ENCODE measurements around the gene GIMAP7.

GIMAP7 gene

DNA sequence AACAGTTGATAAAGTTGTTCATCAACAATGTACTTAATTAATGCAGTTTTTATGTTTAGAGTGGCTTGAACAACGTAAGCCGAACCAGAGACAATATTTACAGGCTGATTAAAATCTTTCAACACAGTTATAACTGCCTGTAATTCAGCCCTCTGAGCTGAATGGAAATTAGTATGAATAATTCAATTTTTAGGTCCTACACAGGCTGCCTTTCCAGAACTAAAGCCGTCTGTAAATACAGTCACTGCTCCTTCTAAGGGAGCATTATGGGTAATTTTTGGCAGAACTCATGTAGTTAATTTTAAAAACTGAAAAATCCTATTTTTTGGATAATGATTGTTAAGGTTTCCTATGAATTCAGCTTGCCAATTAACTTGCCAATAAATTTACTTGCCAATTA lies 49.9 kb downstream of the GIMAP7 start:
- no peak for DNase-seq
- TF ChIP-seq, protein P1, sequence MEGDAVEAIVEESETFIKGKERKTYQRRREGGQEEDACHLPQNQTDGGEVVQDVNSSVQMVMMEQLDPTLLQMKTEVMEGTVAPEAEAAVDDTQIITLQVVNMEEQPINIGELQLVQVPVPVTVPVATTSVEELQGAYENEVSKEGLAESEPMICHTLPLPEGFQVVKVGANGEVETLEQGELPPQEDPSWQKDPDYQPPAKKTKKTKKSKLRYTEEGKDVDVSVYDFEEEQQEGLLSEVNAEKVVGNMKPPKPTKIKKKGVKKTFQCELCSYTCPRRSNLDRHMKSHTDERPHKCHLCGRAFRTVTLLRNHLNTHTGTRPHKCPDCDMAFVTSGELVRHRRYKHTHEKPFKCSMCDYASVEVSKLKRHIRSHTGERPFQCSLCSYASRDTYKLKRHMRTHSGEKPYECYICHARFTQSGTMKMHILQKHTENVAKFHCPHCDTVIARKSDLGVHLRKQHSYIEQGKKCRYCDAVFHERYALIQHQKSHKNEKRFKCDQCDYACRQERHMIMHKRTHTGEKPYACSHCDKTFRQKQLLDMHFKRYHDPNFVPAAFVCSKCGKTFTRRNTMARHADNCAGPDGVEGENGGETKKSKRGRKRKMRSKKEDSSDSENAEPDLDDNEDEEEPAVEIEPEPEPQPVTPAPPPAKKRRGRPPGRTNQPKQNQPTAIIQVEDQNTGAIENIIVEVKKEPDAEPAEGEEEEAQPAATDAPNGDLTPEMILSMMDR (IDR thresholded peaks at IDR 0.05; ENCODE audit: low read depth, low read length), result no peak
- no peaks in the 10 kb centered on the region for H3K36me3 ChIP-seq
- H3K4me3 ChIP-seq (ENCODE audit: low read depth, low read length), result no peak overlapping the region
- H3K9me3 ChIP-seq, result no peaks in the 10 kb centered on the region
- H3K4me1 ChIP-seq, result no peaks in the 10 kb centered on the region
- peaks cover 10% of the 10 kb centered on the region for H3K27me3 ChIP-seq

DNA sequence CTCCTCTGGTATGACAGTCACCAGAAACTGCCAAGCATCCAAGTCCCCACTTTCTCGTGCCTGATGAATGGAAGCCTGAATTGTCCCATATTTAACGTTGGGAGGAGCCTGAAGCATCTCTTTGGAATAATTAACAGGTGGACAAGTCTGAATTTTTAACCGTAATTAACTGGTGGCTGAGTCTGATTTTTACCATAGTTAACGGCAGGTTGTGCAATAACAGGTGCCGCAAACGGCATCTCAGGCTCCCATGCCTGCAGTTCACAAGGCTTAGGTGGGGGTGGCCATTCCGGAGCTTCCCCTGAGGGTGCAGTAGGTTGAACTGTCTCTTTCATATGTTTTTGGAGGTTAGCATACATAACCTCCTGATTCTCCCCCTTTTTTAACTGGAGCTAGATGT lies 50.6 kb downstream of the GIMAP7 start:
- peaks cover 10% of the 10 kb centered on the region for H3K27me3 ChIP-seq
- H3K36me3 ChIP-seq, result no peaks in the 10 kb centered on the region
- H3K9me3 ChIP-seq, result no peaks in the 10 kb centered on the region
- H3K4me3 ChIP-seq (ENCODE audit: low read depth, low read length), result no peak overlapping the region
- TF ChIP-seq, protein P1 (IDR thresholded peaks at IDR 0.05; ENCODE audit: low read depth, low read length), result no peak
- no peaks in the 10 kb centered on the region for H3K4me1 ChIP-seq
- DNase-seq, result no peak

DNA sequence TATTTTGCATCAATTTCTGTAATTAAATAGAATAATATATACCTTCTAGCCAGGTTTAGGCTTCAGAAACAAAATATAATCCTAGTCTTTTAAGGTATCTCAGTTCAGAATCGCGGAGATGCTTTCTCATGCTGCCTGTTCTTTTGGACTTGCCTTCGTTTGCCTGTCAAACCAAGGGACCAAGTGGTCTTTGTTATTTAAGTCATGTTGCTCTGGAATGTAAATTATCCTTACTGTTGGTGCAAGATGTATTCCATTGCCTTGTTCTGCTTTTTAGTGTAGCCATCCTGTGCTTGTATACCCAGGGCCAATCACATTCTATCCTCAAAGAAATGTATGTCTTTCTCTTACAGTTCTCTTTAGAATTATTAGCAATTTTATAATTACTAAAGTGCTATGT lies 51.5 kb downstream of the GIMAP7 start:
- TF ChIP-seq, protein P1 (IDR thresholded peaks at IDR 0.05; ENCODE audit: low read depth, low read length), result no peak
- peaks cover 10% of the 10 kb centered on the region for H3K27me3 ChIP-seq
- DNase-seq, result no peak
- H3K4me3 ChIP-seq (ENCODE audit: low read depth, low read length), result no peak overlapping the region
- H3K9me3 ChIP-seq, result no peaks in the 10 kb centered on the region
- no peaks in the 10 kb centered on the region for H3K4me1 ChIP-seq
- H3K36me3 ChIP-seq, result no peaks in the 10 kb centered on the region

DNA sequence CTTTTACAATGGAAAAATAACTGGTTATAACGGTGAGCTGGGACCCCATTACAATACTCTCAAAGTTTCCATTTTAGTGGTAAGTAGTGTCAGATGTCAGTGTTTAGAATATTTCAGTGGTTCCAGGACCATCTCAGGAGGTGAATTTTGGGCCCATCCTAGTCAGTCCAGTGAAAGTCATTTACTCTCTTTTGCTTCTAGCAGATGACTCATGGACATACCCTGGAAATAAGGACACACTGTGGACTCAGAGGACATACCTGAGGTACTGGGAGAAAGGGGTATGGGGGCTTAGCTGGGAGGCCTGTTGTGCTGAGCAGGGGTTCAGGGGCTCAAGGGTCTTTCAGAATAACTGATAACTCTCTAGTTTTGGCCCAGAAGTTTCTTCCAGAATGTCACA lies 51.9 kb downstream of the GIMAP7 start:
- Histone ChIP-seq H3K4me1 (no peaks in the 10 kb centered on the region), H3K9me3 (no peaks in the 10 kb centered on the region), H3K36me3 (no peaks in the 10 kb centered on the region), H3K4me3 (ENCODE audit: low read depth, low read length) (no peak overlapping the region), H3K27me3 (peaks cover 10% of the 10 kb centered on the region)
- TF ChIP-seq, protein P1 (IDR thresholded peaks at IDR 0.05; ENCODE audit: low read depth, low read length), result no peak
- DNase-seq, result no peak

DNA sequence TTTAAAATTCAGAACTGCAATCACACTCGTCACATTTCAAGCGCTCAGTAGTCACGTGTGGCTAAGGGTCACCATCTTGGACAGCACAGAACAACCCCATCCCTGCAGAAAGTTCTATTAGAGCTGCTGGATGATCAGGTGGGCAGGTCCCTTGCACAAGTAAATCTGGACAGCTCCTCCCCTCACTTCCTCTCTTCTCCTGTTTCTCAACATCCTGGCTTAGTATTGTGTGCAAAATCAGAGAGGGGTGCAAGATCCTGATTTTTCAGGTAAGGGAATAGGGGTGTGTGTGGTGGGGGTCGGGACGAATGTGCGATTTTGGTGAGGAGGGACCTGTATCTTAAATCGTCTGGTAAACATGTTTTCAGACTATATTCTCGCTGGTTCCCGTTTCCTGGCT lies 52.5 kb downstream of the GIMAP7 start, which contains the start of gene GIMAP4:
GIMAP4 (plus strand) TSS at position 222 of the 400 bp plus-strand sequence. CDS start 2,512 bp downstream, outside the sequence.
- TF ChIP-seq, protein P1 (IDR thresholded peaks at IDR 0.05; ENCODE audit: low read depth, low read length), result no peak
- Histone ChIP-seq H3K36me3 (no peaks in the 10 kb centered on the region), H3K4me3 (ENCODE audit: low read depth, low read length) (no peak within 1 kb of the TSS), H3K27me3 (peaks cover 10% of the 10 kb centered on the region), H3K4me1 (no peaks in the 10 kb centered on the region), H3K9me3 (no peaks in the 10 kb centered on the region)
- DNase-seq, result no peak

DNA sequence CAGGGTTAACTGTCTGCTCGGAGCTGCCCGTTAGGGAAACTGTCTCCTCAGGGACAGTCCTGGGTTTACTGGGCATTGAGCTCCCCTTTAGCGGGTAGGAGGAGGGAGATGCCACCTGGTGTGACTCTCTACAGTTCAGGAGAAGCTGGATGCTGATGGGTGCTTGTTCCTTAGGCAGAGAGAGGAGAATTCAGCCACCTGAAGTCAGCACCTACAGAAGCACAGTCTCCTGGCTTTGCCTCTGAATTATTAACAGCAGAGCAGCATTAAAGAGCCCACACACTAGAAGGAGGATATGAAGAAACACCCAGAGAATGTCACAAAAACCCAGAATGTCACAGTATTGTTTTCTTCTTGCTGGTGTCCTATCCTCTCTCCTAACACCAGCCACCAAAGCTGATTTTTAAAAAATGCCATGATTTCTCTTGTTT lies 53.2 kb downstream of the GIMAP7 start:
- DNase-seq, result no peak
- Histone ChIP-seq H3K4me3 (ENCODE audit: low read depth, low read length) (no peak overlapping the region), H3K4me1 (no peaks in the 10 kb centered on the region), H3K36me3 (no peaks in the 10 kb centered on the region), H3K9me3 (no peaks in the 10 kb centered on the region), H3K27me3 (peaks cover 10% of the 10 kb centered on the region)
- TF ChIP-seq, protein P1 (IDR thresholded peaks at IDR 0.05; ENCODE audit: low read depth, low read length), result no peak

All from BE2C (cell line).